Measurements from ENCODE around the gene UTP14A. TPM values are rescaled to one million over a fixed set of nuclear protein-coding genes. Genes with fewer than 3 reads are reported as not detected.
"Not testable (repeated sequence)": the region's sequence is repeated elsewhere in the genome, so short reads cannot be mapped to it uniquely, and the experiment has no call there.

Gene UTP14A, protein sequence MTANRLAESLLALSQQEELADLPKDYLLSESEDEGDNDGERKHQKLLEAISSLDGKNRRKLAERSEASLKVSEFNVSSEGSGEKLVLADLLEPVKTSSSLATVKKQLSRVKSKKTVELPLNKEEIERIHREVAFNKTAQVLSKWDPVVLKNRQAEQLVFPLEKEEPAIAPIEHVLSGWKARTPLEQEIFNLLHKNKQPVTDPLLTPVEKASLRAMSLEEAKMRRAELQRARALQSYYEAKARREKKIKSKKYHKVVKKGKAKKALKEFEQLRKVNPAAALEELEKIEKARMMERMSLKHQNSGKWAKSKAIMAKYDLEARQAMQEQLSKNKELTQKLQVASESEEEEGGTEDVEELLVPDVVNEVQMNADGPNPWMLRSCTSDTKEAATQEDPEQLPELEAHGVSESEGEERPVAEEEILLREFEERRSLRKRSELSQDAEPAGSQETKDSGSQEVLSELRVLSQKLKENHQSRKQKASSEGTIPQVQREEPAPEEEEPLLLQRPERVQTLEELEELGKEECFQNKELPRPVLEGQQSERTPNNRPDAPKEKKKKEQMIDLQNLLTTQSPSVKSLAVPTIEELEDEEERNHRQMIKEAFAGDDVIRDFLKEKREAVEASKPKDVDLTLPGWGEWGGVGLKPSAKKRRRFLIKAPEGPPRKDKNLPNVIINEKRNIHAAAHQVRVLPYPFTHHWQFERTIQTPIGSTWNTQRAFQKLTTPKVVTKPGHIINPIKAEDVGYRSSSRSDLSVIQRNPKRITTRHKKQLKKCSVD
- 7.4 and 11.8 TPM in 2 replicates for total RNA-seq
- 4.7 and 7.8 TPM in 2 replicates for polyA plus RNA-seq

DNA sequence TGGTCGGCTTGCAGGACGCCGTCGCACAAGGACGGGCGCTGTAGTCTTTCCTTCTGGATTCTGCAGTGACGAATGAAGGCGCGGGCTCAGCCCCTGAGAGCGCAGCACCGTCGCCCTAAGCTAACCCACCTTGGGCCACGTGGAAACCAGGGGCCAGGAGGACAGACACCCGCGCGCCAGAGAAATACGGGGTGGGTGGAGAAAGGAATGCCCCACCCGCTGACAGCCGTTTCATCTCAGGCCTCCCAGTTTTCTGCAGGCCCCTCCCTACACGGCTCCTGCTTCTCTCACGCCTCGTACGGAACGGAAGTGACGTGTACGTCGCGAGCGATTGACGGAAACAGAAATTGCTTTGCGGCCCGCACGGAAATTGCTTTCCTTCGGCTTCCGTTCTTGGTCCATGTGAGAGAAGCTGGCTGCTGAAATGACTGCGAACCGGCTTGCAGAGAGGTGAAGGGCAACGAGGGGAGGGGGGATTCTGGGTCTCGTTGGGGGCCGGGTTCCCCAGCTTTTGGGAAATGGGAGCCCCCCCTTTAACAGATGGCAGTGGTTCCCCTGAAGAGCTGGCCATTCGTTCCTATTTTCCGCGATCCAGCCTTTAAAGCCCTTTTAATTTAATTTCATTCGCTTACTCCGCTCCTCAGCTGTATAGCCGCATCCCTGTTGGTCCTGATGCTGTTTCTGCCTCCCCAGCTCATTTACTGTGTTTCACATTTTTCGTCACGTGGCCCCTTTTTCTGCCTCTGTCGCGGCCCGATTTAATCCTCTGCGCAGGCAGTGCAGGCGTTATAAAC is at the start of gene UTP14A:
TSS of gene UTP14A (plus strand) at position 378 of the 794 bp plus-strand sequence. CDS start at position 425, 47 bp downstream.
- Histone ChIP-seq H3K4me1 (ENCODE audit: low read depth) (peaks cover 3% of the 10 kb centered on the region), H3K36me3 (peaks cover 4% of the 10 kb centered on the region), H3K27me3 (no peaks in the 10 kb centered on the region), H3K9me3 (ENCODE audit: low read depth) (no peaks in the 10 kb centered on the region), H3K4me3 (peak within 1 kb of the TSS; percentile 77), H3K27ac (peak within 1 kb of the TSS; percentile 86)
- DNase-seq (ENCODE audit: low read depth in 1 of 2, low spot score in 1 of 2) = peak; percentile 89 to 94
- TF ChIP-seq, protein P1, sequence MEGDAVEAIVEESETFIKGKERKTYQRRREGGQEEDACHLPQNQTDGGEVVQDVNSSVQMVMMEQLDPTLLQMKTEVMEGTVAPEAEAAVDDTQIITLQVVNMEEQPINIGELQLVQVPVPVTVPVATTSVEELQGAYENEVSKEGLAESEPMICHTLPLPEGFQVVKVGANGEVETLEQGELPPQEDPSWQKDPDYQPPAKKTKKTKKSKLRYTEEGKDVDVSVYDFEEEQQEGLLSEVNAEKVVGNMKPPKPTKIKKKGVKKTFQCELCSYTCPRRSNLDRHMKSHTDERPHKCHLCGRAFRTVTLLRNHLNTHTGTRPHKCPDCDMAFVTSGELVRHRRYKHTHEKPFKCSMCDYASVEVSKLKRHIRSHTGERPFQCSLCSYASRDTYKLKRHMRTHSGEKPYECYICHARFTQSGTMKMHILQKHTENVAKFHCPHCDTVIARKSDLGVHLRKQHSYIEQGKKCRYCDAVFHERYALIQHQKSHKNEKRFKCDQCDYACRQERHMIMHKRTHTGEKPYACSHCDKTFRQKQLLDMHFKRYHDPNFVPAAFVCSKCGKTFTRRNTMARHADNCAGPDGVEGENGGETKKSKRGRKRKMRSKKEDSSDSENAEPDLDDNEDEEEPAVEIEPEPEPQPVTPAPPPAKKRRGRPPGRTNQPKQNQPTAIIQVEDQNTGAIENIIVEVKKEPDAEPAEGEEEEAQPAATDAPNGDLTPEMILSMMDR (IDR thresholded peaks at IDR 0.05; ENCODE audit: low read depth, low read length) = no peak

DNA sequence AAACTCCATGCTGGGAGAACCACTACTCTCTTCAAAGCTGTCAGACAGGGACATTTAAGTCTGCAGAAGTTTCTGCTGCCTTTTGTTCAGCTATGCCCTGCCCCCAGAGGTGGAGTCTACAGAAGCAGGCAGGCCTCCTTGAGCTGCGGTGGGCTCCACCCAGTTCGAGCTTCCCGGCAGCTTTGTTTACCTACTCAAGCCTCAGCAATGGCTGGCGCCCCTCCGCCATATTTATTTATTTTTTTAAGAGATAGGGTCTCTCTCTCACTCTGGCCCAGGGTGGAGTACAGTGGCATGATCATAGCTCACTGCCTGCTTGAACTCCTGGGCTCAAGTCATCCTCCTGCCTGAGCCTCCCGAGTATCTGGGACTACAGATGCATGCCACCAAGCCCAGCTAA is 46.8 kb upstream of the UTP14A start:
- not testable (repeated sequence) for H3K27me3 ChIP-seq; H3K9me3 ChIP-seq (ENCODE audit: low read depth); H3K4me1 ChIP-seq (ENCODE audit: low read depth); DNase-seq (ENCODE audit: low read depth in 1 of 2, low spot score in 1 of 2); H3K4me3 ChIP-seq; H3K27ac ChIP-seq; H3K36me3 ChIP-seq

- not testable (repeated sequence) for H3K4me1 ChIP-seq (ENCODE audit: low read depth); H3K36me3 ChIP-seq; H3K9me3 ChIP-seq (ENCODE audit: low read depth); H3K27me3 ChIP-seq; H3K4me3 ChIP-seq; DNase-seq (ENCODE audit: low read depth in 1 of 2, low spot score in 1 of 2); H3K27ac ChIP-seq
These were observed 39.6 kb upstream of the UTP14A start for GRCh38 chrX:129866321-129866720.

- DNase-seq (ENCODE audit: low read depth in 1 of 2, low spot score in 1 of 2) = no peak
- no peaks in the 10 kb centered on the region for H3K9me3 ChIP-seq (ENCODE audit: low read depth)
- no peaks in the 10 kb centered on the region for H3K4me1 ChIP-seq (ENCODE audit: low read depth)
- TF ChIP-seq, protein P1 (IDR thresholded peaks at IDR 0.05; ENCODE audit: low read depth, low read length) = no peak
- no peaks in the 10 kb centered on the region for H3K27me3 ChIP-seq
- H3K4me3 ChIP-seq = no peak overlapping the region
- no peaks in the 10 kb centered on the region for H3K36me3 ChIP-seq
- H3K27ac ChIP-seq = no peak overlapping the region
These were observed 33.4 kb upstream of the UTP14A start for GRCh38 chrX:129872524-129872923.

- no peaks in the 10 kb centered on the region for H3K36me3 ChIP-seq
- no peaks in the 10 kb centered on the region for H3K9me3 ChIP-seq (ENCODE audit: low read depth)
- H3K27ac ChIP-seq = no peak overlapping the region
- no peaks in the 10 kb centered on the region for H3K27me3 ChIP-seq
- TF ChIP-seq, protein P1 (IDR thresholded peaks at IDR 0.05; ENCODE audit: low read depth, low read length) = no peak
- no peaks in the 10 kb centered on the region for H3K4me1 ChIP-seq (ENCODE audit: low read depth)
- H3K4me3 ChIP-seq = no peak overlapping the region
- peak in 1 of 2 donors; percentile 69 for DNase-seq (ENCODE audit: low read depth in 1 of 2, low spot score in 1 of 2)
These were observed 30.3 kb upstream of the UTP14A start for GRCh38 chrX:129875669-129876068.

DNA sequence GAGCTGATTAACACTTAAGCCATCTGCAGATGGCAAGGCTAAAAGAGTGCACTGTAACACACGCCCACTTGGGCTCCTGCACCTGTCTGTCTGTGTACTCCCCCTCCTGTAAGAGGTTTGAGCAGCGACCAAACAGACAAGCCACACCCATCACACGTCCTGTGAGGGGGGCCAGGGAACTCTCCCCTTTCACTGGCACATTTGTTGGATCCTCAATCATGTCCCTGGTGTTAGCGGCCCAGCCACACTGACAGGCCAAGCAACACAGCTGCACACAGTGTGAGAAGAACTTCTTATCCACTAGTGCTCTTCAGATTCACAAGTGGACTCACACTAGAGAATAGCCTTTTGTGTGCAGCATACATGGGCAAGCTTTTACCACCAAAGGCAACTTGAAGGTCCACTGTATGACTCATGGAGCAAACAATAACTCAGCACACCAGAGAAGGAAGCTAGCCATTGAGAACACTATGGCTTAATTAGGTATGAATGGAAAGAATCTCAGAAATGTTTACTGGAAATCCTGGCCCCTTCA is 29.1 kb upstream of the UTP14A start:
- Histone ChIP-seq H3K27me3 (no peaks in the 10 kb centered on the region), H3K4me3 (no peak overlapping the region), H3K9me3 (ENCODE audit: low read depth) (no peaks in the 10 kb centered on the region), H3K36me3 (no peaks in the 10 kb centered on the region), H3K27ac (no peak overlapping the region), H3K4me1 (ENCODE audit: low read depth) (no peaks in the 10 kb centered on the region)
- TF ChIP-seq, protein P1 (IDR thresholded peaks at IDR 0.05; ENCODE audit: low read depth, low read length) = no peak
- DNase-seq (ENCODE audit: low read depth in 1 of 2, low spot score in 1 of 2) = peak in 1 of 2 donors; percentile 27
